ENCODE data around the gene ARF1. TPM values are rescaled to one million over a fixed set of nuclear protein-coding genes. Genes with fewer than 3 reads are reported as not detected.

Gene ARF1
- total and polyA plus RNA-seq, 2 of the 8 experiments (the other 6 are each of a cell fraction or from before 2014, with no cell fraction given), result 265 to 471 TPM

DNA sequence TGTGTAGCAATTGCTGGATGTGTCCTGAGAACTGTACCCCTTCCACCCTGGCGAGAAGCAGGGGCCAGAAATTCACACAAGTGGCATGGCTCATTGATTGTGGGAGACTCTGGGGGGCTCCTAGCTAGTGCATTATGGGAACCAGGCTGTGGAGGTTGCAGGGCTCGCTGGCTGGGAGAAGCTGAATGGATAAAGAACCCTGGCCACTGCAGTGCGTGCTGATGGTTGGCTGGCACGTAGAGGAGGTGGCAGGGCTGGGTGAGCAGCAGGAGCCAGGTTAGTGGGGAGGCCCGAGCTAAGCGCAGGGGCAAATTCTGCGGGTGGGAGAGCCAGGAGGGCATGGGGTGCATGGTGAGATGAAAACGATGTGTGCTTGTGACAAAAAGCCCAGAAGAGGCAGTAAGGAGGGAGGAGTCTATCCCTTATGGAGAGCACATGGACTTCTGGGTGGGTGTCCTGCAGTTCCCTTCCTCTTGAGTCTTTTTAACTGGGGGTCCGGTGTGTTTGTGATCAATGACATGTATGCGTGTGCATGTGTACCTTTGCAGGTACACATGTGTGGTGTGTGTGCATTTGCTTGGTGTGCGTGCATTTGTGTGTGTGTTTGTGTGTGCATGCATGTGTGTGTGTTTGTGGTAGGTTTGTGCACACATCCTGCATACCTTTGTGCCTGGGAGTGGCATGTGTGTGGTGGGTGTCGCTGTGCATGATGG is 61.1 kb downstream of the ARF1 start (continued):
- TF ChIP-seq, protein P1, sequence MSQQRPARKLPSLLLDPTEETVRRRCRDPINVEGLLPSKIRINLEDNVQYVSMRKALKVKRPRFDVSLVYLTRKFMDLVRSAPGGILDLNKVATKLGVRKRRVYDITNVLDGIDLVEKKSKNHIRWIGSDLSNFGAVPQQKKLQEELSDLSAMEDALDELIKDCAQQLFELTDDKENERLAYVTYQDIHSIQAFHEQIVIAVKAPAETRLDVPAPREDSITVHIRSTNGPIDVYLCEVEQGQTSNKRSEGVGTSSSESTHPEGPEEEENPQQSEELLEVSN (IDR thresholded peaks at IDR 0.05), result no peak
- TF ChIP-seq TEAD4 (IDR thresholded peaks at IDR 0.05; ENCODE audit: low read depth, low read length), result no peak
